Endothelial cell of umbilical vein (primary cell): ENCODE data around the gene ANKMY1. TPM values are rescaled to one million over a fixed set of nuclear protein-coding genes. Genes with fewer than 3 reads are reported as not detected.

Experiments
- BruUV-seq: library from RNA; stranded (reverse); fragments of 400-500 nt; replicated peaks from 2 replicates; lab custom pipeline; 2021; lab: Mats Ljungman, UMichigan
- CTCF ChIA-PET: fragments of 300-600, 350-600 bp; sonication (Branson Sonifier 250); formaldehyde crosslinking; loops from one replicate; lab custom pipeline; 2021; ENCODE audit warnings: antibody characterized with exemption, inconsistent platforms; lab: Charles Lee
- POLR2A ChIA-PET: fragments of 300-600, 350-600 bp; sonication (Branson Sonifier 250); formaldehyde crosslinking; loops from one replicate; lab custom pipeline; 2021; ENCODE audit warnings: antibody characterized with exemption, inconsistent platforms; lab: Charles Lee
- DNase-seq: peaks from one replicate; pipeline ENCODE4 v3.0.0-alpha.2; 2011; ENCODE audit warnings: low read depth, low spot score
- FAIRE-seq: peaks from 2 replicates; lab custom pipeline; 2011; peaks lifted over from hg19 to GRCh38; lab: Jason Lieb, UNC
- H2AFZ ChIP-seq: 2 replicates; pipeline ENCODE4 v1.6.0; 2012; ENCODE audit warnings: low read depth, low read length, control low read depth, inconsistent platforms
- H3K27ac ChIP-seq: 2 replicates; pipeline ENCODE4 v1.5.1; 2011; ENCODE audit warnings: low read depth, mild to moderate bottlenecking, control low read depth, low read length, moderate library complexity; ENCODE audit not compliant: insufficient read depth
- H3K27me3 ChIP-seq, 2 experiments: 2 replicates each; pipeline versions ENCODE4 v1.6.0 to v1.6.1; 2011; ENCODE audit warnings: low read length in 2 of 2, mixed read lengths in 1 of 2; ENCODE audit not compliant: control insufficient read depth in 2 of 2, insufficient read depth in 2 of 2
- H3K36me3 ChIP-seq, 2 experiments: 2 replicates in 1 of 2; 3 replicates in 1 of 2; pipeline ENCODE4 v1.5.1; 2011; ENCODE audit warnings: low read length in 2 of 2, mild to moderate bottlenecking in 1 of 2, moderate library complexity in 1 of 2; ENCODE audit not compliant: control insufficient read depth in 2 of 2, insufficient read depth in 2 of 2; ENCODE audit errors: extremely low read depth in 1 of 2
- H3K4me1 ChIP-seq: 3 replicates; pipeline ENCODE4 v1.5.1; 2011; ENCODE audit warnings: mild to moderate bottlenecking, low read length; ENCODE audit not compliant: control insufficient read depth, insufficient read depth; ENCODE audit errors: extremely low read depth
- H3K4me2 ChIP-seq: 2 replicates; pipeline ENCODE4 v1.6.1; 2011; ENCODE audit warnings: low read length, control low read depth, mixed read lengths; ENCODE audit not compliant: insufficient read depth
- H3K4me3 ChIP-seq, 3 experiments: fragments of 200-600 bp in 1 of 3; sonication (generic), shearing (Covaris generic) in 1 of 3; replicated peaks in 1 of 3; 2 replicates each; pipeline ENCODE4 v1.5.1; 2011 to 2016; ENCODE audit warnings: control low read depth in 3 of 3, low read length in 3 of 3, mild to moderate bottlenecking in 2 of 3, inconsistent platforms in 1 of 3, low read depth in 1 of 3, moderate library complexity in 1 of 3; ENCODE audit not compliant: insufficient read depth in 1 of 3
- H3K79me2 ChIP-seq: 2 replicates; pipeline ENCODE4 v1.6.0; 2012; ENCODE audit warnings: low read length, inconsistent platforms; ENCODE audit not compliant: control insufficient read depth, insufficient read depth
- H3K9ac ChIP-seq: replicated peaks from 2 replicates; pipeline ENCODE3; 2011; ENCODE audit warnings: low read length, control low read depth; ENCODE audit not compliant: insufficient read depth; ENCODE audit errors: extremely low read depth
- H3K9me1 ChIP-seq: replicated peaks from 3 replicates; pipeline ENCODE4 v1.6.0; 2011; ENCODE audit warnings: mild to moderate bottlenecking, low read length; ENCODE audit not compliant: control insufficient read depth, insufficient read depth; ENCODE audit errors: extremely low read depth
- H3K9me3 ChIP-seq: replicated peaks from 2 replicates; pipeline ENCODE4 v1.5.1; 2012; ENCODE audit warnings: low read length, inconsistent platforms; ENCODE audit not compliant: control insufficient read depth, insufficient read depth
- H4K20me1 ChIP-seq: replicated peaks from 2 replicates; pipeline ENCODE3; 2011; ENCODE audit warnings: mild to moderate bottlenecking, low read length; ENCODE audit not compliant: control insufficient read depth, insufficient read depth; ENCODE audit errors: extremely low read depth
- EZH2 ChIP-seq: IDR thresholded peaks from 2 replicates; pipeline ENCODE4 v1.6.1; 2012; ENCODE audit warnings: borderline replicate concordance, low read depth, mild to moderate bottlenecking, moderate library complexity, low read length, inconsistent platforms; ENCODE audit not compliant: severe bottlenecking
- FOS ChIP-seq: IDR thresholded peaks from 2 replicates; pipeline ENCODE4 v1.6.1; 2011; ENCODE audit warnings: mild to moderate bottlenecking, low read length, moderate library complexity, borderline replicate concordance; ENCODE audit not compliant: insufficient read depth
- GATA2 ChIP-seq: IDR thresholded peaks from 2 replicates; pipeline ENCODE4 v1.7.0; 2011; ENCODE audit warnings: low read depth, mild to moderate bottlenecking, moderate library complexity, mixed read lengths, low read length; ENCODE audit not compliant: insufficient read length, insufficient read depth
- JUN ChIP-seq: IDR thresholded peaks from 2 replicates; pipeline ENCODE4 v1.6.1; 2011; ENCODE audit warnings: borderline replicate concordance, low read depth; ENCODE audit not compliant: insufficient read length, insufficient read depth
- MYC ChIP-seq: IDR thresholded peaks from one replicate; pipeline ENCODE4 v1.6.1; 2011; ENCODE audit warnings: mild to moderate bottlenecking, low read depth, low read length
- POLR2A ChIP-seq: IDR thresholded peaks from 2 replicates; pipeline ENCODE4 v1.6.1; 2012; ENCODE audit warnings: low read depth, mild to moderate bottlenecking, control low read depth, low read length
- POLR2AphosphoS5 ChIP-seq: IDR thresholded peaks from 2 replicates; pipeline ENCODE4 v1.6.1; 2012; ENCODE audit warnings: low read depth, mild to moderate bottlenecking, control low read depth, low read length, moderate library complexity; ENCODE audit not compliant: insufficient read depth
- dilution Hi-C: fragments of 300-500 bp; cut with MboI; formaldehyde crosslinking; loops from one replicate; pipeline ENCODE4 v1.15.0; 2019; ENCODE audit warnings: low sequenced_read_pairs; ENCODE audit not compliant: extremely low pct_ligation_motif_present
- intact Hi-C: fragments of 100-400 bp; cut with micrococcal nuclease; formaldehyde crosslinking; loops from one replicate; pipeline ENCODE4 v1.10.0; 2022
- polyA plus RNA-seq, 4 experiments: library from polyadenylated mRNA; depleted of rRNA in 3 of 4; stranded (reverse) in 3 of 4; unstranded in 1 of 4; fragments of >200 nt; gene quantifications; 2 replicates each; pipeline versions ENCODE4 v1.2.1 to v1.2.3, GENCODE V29; 2011 to 2012; ENCODE audit warnings: missing spikeins in 1 of 4
- total RNA-seq: library from RNA; stranded (reverse); gene quantifications from 2 replicates; pipeline ENCODE4 v1.2.3, GENCODE V29; 2021
- TF ChIP-seq, protein P1 (sequence below), 2 donors: IDR thresholded peaks; 1 replicate in 1 of 2; 2 replicates in 1 of 2; pipeline ENCODE4 v1.5.1; 2011; ENCODE audit warnings: low read length in 2 of 2, mild to moderate bottlenecking in 2 of 2, moderate library complexity in 2 of 2, control low read depth in 1 of 2, inconsistent platforms in 1 of 2, low read depth in 1 of 2; ENCODE audit not compliant: insufficient read depth in 1 of 2; ENCODE audit errors: extremely low read depth in 1 of 2
- TF ChIP-seq, protein P2 (sequence below): IDR thresholded peaks from 2 replicates; pipeline ENCODE4 v1.6.1; 2011; ENCODE audit not compliant: insufficient read depth, insufficient read length

Gene ANKMY1
- total and polyA plus RNA-seq, 2 donors (not counting 3 experiments of a cell fraction or from before 2014, with no cell fraction given) = 9.0 to 16.0 TPM

DNA sequence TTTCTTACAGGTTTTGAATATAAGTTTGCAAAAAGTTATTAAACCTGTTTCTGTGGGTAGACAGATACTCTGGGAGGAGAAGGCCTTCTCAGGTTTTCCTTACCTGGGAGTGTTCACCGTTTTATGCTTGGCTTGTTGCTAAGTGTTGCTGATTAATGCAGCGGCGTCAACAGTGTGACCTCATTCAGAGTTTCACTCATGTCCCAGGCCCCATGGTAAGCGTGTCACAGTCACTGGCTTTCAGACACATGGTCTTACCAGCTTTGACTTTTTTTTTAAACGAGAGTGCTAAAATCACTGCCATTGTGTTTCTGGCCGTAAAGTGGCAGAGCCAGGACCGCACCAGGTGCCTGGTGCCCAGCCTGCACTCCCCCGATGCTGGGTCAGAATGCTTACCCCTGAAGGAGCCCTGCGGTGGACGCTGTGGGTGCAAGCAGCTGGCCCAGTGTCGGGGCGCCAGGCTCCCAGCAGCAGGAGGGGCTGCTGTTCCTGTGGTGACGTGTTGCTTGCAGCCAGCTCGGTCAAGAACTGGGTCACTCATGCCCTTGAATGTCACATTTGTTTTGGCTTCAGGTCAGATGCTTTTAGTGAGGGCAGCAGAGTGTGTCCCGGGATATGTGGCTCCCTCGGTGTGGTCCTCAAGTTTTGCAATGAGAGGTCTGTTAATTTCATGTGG, 32.2 kb upstream of the ANKMY1 start:
- peaks cover 17% of the 10 kb centered on the region for H3K4me1 ChIP-seq
- H3K36me3 ChIP-seq = peaks cover 2 to 22% of the 10 kb centered on the region in 2 experiments
- H3K4me3 ChIP-seq = no peak overlapping the region
- no peak overlapping the region for H3K4me2 ChIP-seq
- peaks cover 47% of the 10 kb centered on the region for H3K79me2 ChIP-seq
- no peak overlapping the region for H3K27ac ChIP-seq
- POLR2A ChIA-PET = no interaction called here
- TF ChIP-seq POLR2A = no peak
- TF ChIP-seq POLR2AphosphoS5 = no peak
- no peak for TF ChIP-seq EZH2
- TF ChIP-seq, protein P1, sequence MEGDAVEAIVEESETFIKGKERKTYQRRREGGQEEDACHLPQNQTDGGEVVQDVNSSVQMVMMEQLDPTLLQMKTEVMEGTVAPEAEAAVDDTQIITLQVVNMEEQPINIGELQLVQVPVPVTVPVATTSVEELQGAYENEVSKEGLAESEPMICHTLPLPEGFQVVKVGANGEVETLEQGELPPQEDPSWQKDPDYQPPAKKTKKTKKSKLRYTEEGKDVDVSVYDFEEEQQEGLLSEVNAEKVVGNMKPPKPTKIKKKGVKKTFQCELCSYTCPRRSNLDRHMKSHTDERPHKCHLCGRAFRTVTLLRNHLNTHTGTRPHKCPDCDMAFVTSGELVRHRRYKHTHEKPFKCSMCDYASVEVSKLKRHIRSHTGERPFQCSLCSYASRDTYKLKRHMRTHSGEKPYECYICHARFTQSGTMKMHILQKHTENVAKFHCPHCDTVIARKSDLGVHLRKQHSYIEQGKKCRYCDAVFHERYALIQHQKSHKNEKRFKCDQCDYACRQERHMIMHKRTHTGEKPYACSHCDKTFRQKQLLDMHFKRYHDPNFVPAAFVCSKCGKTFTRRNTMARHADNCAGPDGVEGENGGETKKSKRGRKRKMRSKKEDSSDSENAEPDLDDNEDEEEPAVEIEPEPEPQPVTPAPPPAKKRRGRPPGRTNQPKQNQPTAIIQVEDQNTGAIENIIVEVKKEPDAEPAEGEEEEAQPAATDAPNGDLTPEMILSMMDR (IDR thresholded peaks at IDR 0.05; ENCODE audit: extremely low read depth in 1 of 2, insufficient read depth in 1 of 2, low read depth in 1 of 2, low read length in 2 of 2) = no peak
- TF ChIP-seq GATA2 = no peak
- TF ChIP-seq JUN = no peak
- TF ChIP-seq, protein P2, sequence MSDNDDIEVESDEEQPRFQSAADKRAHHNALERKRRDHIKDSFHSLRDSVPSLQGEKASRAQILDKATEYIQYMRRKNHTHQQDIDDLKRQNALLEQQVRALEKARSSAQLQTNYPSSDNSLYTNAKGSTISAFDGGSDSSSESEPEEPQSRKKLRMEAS = no peak
- no peak for TF ChIP-seq FOS
- TF ChIP-seq MYC = no peak
- no peak for DNase-seq
- H2AFZ ChIP-seq = no peak overlapping the region
- no peaks in the 10 kb centered on the region for H3K27me3 ChIP-seq
- H3K9me1 ChIP-seq = no peaks in the 10 kb centered on the region
- no peaks in the 10 kb centered on the region for H3K9me3 ChIP-seq
- dilution Hi-C loops = no loop called here
- CTCF ChIA-PET = interaction anchor here (1.2 to 5.3 kb wide), 2 partner anchors 24 to 29 kb away, joined by 4 to 47 read pairs; no protein-coding TSS in a partner anchor
- H3K9ac ChIP-seq = no peak overlapping the region
- no peak for FAIRE-seq
- intact Hi-C loops = no loop called here
- H4K20me1 ChIP-seq = no peaks in the 10 kb centered on the region
- BruUV-seq = no TSS peak
